ENCODE measurements around the gene RAB5A.

- TF ChIP-seq POLR2A (IDR thresholded peaks at IDR 0.05), result no peak
- TF ChIP-seq, protein P1, sequence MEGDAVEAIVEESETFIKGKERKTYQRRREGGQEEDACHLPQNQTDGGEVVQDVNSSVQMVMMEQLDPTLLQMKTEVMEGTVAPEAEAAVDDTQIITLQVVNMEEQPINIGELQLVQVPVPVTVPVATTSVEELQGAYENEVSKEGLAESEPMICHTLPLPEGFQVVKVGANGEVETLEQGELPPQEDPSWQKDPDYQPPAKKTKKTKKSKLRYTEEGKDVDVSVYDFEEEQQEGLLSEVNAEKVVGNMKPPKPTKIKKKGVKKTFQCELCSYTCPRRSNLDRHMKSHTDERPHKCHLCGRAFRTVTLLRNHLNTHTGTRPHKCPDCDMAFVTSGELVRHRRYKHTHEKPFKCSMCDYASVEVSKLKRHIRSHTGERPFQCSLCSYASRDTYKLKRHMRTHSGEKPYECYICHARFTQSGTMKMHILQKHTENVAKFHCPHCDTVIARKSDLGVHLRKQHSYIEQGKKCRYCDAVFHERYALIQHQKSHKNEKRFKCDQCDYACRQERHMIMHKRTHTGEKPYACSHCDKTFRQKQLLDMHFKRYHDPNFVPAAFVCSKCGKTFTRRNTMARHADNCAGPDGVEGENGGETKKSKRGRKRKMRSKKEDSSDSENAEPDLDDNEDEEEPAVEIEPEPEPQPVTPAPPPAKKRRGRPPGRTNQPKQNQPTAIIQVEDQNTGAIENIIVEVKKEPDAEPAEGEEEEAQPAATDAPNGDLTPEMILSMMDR (IDR thresholded peaks at IDR 0.05), result no peak
Measured at GRCh38 chr3:19899264-19899663, 47.6 kb upstream of the RAB5A start.

All from right lobe of liver (tissue), 4 donors.